ENCODE data around the gene MRTFA.
"Not testable (repeated sequence)": the region's sequence is repeated elsewhere in the genome, so short reads cannot be mapped to it uniquely, and the experiment has no call there.

Gene MRTFA

GRCh38 chr22:40594924-40595323 lies 41.6 kb downstream of the MRTFA start:
- no peak for DNase-seq (ENCODE audit: extremely low spot score)
- POLR2A ChIA-PET: no interaction called here
- no peak for TF ChIP-seq SP1 (IDR thresholded peaks at IDR 0.05)
- TF ChIP-seq PKNOX1 (IDR thresholded peaks at IDR 0.05): no peak
- peak; percentile 61 for TF ChIP-seq ZNF384 (IDR thresholded peaks at IDR 0.05)
- CTCF ChIA-PET: no interaction called here

GRCh38 chr22:40594346-40594745 lies 42.2 kb downstream of the MRTFA start:
- TF ChIP-seq NFRKB (IDR thresholded peaks at IDR 0.05): no peak
- no peak for TF ChIP-seq BHLHE40 (IDR thresholded peaks at IDR 0.05; ENCODE audit: borderline replicate concordance)
- TF ChIP-seq FOXK2 (IDR thresholded peaks at IDR 0.05): no peak
- no peak for TF ChIP-seq ZNF384 (IDR thresholded peaks at IDR 0.05)
- TF ChIP-seq HDGF (IDR thresholded peaks at IDR 0.05; ENCODE audit: borderline replicate concordance): no peak
- no peak for TF ChIP-seq SP1 (IDR thresholded peaks at IDR 0.05)
- no peak for TF ChIP-seq CTBP1 (IDR thresholded peaks at IDR 0.05; ENCODE audit: borderline replicate concordance)
- no peak for TF ChIP-seq LEF1 (IDR thresholded peaks at IDR 0.05; ENCODE audit: borderline replicate concordance)
- no peak for TF ChIP-seq SUZ12 (IDR thresholded peaks at IDR 0.05)
- TF ChIP-seq ARNT (IDR thresholded peaks at IDR 0.05): no peak
- no peak for TF ChIP-seq PKNOX1 (IDR thresholded peaks at IDR 0.05)
- TF ChIP-seq FOXA1 (IDR thresholded peaks at IDR 0.05): no peak
- no peak for TF ChIP-seq L3MBTL2 (conservative IDR thresholded peaks at IDR 0.05)
- no peak for TF ChIP-seq ELF4 (IDR thresholded peaks at IDR 0.05)
- no peak for TF ChIP-seq TARDBP (IDR thresholded peaks at IDR 0.05)
- TF ChIP-seq FOXM1 (IDR thresholded peaks at IDR 0.05; ENCODE audit: borderline replicate concordance): no peak
- ChIA-PET POLR2A (no interaction called here), CTCF (no interaction called here)
- DNase-seq (ENCODE audit: extremely low spot score): no peak

GRCh38 chr22:40593460-40594273 lies 42.9 kb downstream of the MRTFA start:
- DNase-seq (ENCODE audit: extremely low spot score): no peak
- ChIA-PET CTCF (no interaction called here), POLR2A (interaction anchor here (0.5 kb wide), 1 partner anchor 56 kb away, joined by 3 read pairs; no protein-coding TSS in a partner anchor)
- TF ChIP-seq CTBP1 (IDR thresholded peaks at IDR 0.05; ENCODE audit: borderline replicate concordance) (no peak), BHLHE40 (IDR thresholded peaks at IDR 0.05; ENCODE audit: borderline replicate concordance) (no peak), FOXA1 (IDR thresholded peaks at IDR 0.05) (no peak), ELF4 (IDR thresholded peaks at IDR 0.05) (no peak)

GRCh38 chr22:40592352-40593113 lies 44.0 kb downstream of the MRTFA start:
- POLR2A ChIA-PET: no interaction called here
- TF ChIP-seq ZNF384 (IDR thresholded peaks at IDR 0.05) (peak; percentile 86), SP1 (IDR thresholded peaks at IDR 0.05) (no peak), PKNOX1 (IDR thresholded peaks at IDR 0.05) (peak; percentile 73)
- DNase-seq (ENCODE audit: extremely low spot score): no peak
- CTCF ChIA-PET: no interaction called here

- TF ChIP-seq TARDBP (IDR thresholded peaks at IDR 0.05): no peak
- no peak for TF ChIP-seq ZNF384 (IDR thresholded peaks at IDR 0.05)
- TF ChIP-seq L3MBTL2 (conservative IDR thresholded peaks at IDR 0.05): no peak
- ChIA-PET POLR2A (interaction anchor here (1.0 kb wide), 1 partner anchor 48 kb away, joined by 3 read pairs; the partner anchor contains the start of gene MRTFA), CTCF (interaction anchor here (0.6 kb wide), 1 partner anchor 62 kb away, joined by 7 read pairs; no protein-coding TSS in a partner anchor)
- no peak for DNase-seq (ENCODE audit: extremely low spot score)
These were observed 47.8 kb downstream of the MRTFA start for GRCh38 chr22:40588726-40589125.

- CTCF ChIA-PET: no interaction called here
- POLR2A ChIA-PET: no interaction called here
- TF ChIP-seq CTBP1 (IDR thresholded peaks at IDR 0.05; ENCODE audit: borderline replicate concordance) (no peak), LEF1 (IDR thresholded peaks at IDR 0.05; ENCODE audit: borderline replicate concordance) (no peak), FOXA1 (IDR thresholded peaks at IDR 0.05) (no peak), SUZ12 (IDR thresholded peaks at IDR 0.05) (no peak), HDGF (IDR thresholded peaks at IDR 0.05; ENCODE audit: borderline replicate concordance) (no peak), NFRKB (IDR thresholded peaks at IDR 0.05) (no peak)
- DNase-seq (ENCODE audit: extremely low spot score): no peak
These were observed 49.7 kb downstream of the MRTFA start for GRCh38 chr22:40586781-40587180.

GRCh38 chr22:40585310-40585751 lies 51.2 kb downstream of the MRTFA start:
- no peak for DNase-seq (ENCODE audit: extremely low spot score)
- ChIA-PET POLR2A (no interaction called here), CTCF (no interaction called here)
- TF ChIP-seq TARDBP (IDR thresholded peaks at IDR 0.05) (no peak), CTBP1 (IDR thresholded peaks at IDR 0.05; ENCODE audit: borderline replicate concordance) (no peak), PKNOX1 (IDR thresholded peaks at IDR 0.05) (0 out of 2 replicates have a peak, but pooled peaks have one; percentile 9), LEF1 (IDR thresholded peaks at IDR 0.05; ENCODE audit: borderline replicate concordance) (no peak)

- DNase-seq (ENCODE audit: extremely low spot score); CTCF ChIA-PET; POLR2A ChIA-PET: not testable (repeated sequence)
These were observed 51.8 kb downstream of the MRTFA start for GRCh38 chr22:40584766-40585165.
